Measurements from ENCODE around the gene THSD4. TPM values are rescaled to one million over a fixed set of nuclear protein-coding genes. Genes with fewer than 3 reads are reported as not detected.

The THSD4 gene
- total and polyA plus RNA-seq, 2 experiments from 2014 or later = 5.1 to 25.5 TPM

- TF ChIP-seq, protein P1, sequence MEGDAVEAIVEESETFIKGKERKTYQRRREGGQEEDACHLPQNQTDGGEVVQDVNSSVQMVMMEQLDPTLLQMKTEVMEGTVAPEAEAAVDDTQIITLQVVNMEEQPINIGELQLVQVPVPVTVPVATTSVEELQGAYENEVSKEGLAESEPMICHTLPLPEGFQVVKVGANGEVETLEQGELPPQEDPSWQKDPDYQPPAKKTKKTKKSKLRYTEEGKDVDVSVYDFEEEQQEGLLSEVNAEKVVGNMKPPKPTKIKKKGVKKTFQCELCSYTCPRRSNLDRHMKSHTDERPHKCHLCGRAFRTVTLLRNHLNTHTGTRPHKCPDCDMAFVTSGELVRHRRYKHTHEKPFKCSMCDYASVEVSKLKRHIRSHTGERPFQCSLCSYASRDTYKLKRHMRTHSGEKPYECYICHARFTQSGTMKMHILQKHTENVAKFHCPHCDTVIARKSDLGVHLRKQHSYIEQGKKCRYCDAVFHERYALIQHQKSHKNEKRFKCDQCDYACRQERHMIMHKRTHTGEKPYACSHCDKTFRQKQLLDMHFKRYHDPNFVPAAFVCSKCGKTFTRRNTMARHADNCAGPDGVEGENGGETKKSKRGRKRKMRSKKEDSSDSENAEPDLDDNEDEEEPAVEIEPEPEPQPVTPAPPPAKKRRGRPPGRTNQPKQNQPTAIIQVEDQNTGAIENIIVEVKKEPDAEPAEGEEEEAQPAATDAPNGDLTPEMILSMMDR (IDR thresholded peaks at IDR 0.05; ENCODE audit: low read depth, low read length) = no peak
- Histone ChIP-seq H3K4me3 (no peak overlapping the region), H3K4me1 (ENCODE audit: low read depth) (peaks cover 12% of the 10 kb centered on the region), H3K9me3 (ENCODE audit: low read depth) (no peaks in the 10 kb centered on the region), H3K36me3 (no peaks in the 10 kb centered on the region), H3K27me3 (no peaks in the 10 kb centered on the region), H3K27ac (no peak overlapping the region)
- no peak for DNase-seq (ENCODE audit: low read depth in 1 of 2, low spot score in 1 of 2)
Observed at GRCh38 chr15:71549697-71550096, 434.4 kb downstream of the THSD4 start.

- Histone ChIP-seq H3K4me3 (no peak overlapping the region), H3K36me3 (no peaks in the 10 kb centered on the region), H3K4me1 (ENCODE audit: low read depth) (peaks cover 12% of the 10 kb centered on the region), H3K27me3 (no peaks in the 10 kb centered on the region), H3K27ac (no peak overlapping the region), H3K9me3 (ENCODE audit: low read depth) (no peaks in the 10 kb centered on the region)
- TF ChIP-seq, protein P1 (IDR thresholded peaks at IDR 0.05; ENCODE audit: low read depth, low read length) = no peak
- DNase-seq (ENCODE audit: low read depth in 1 of 2, low spot score in 1 of 2) = no peak
Observed at GRCh38 chr15:71551566-71551965, 436.3 kb downstream of the THSD4 start.

DNA sequence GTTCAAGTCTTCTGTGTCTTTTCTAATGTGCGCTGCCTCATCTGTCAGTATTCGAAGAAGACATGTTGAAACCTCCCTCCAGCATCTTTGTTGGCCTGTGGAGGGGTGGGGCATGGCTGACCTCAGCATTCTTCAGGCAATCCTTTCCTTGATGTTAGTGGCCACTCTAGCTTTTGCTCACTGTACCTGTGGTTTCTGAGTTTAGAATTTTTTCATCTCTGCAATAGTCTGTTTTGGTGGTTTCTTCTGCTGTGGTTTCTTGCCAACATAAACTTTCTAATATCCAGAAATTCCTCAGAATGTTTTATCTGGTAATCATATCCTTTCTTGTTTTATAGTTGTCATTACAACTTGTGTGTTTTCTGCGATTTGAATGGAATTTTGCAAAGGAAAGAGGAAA is 443.8 kb downstream of the THSD4 start:
- DNase-seq (ENCODE audit: low read depth in 1 of 2, low spot score in 1 of 2) = peak in 1 of 2 donors; percentile 44
- H3K27ac ChIP-seq = no peak overlapping the region
- H3K4me1 ChIP-seq (ENCODE audit: low read depth) = no peaks in the 10 kb centered on the region
- no peak overlapping the region for H3K4me3 ChIP-seq
- H3K27me3 ChIP-seq = no peaks in the 10 kb centered on the region
- no peaks in the 10 kb centered on the region for H3K9me3 ChIP-seq (ENCODE audit: low read depth)
- H3K36me3 ChIP-seq = no peaks in the 10 kb centered on the region
- TF ChIP-seq, protein P1 (IDR thresholded peaks at IDR 0.05; ENCODE audit: low read depth, low read length) = no peak

- Histone ChIP-seq H3K9me3 (ENCODE audit: low read depth) (no peaks in the 10 kb centered on the region), H3K27me3 (no peaks in the 10 kb centered on the region), H3K4me3 (no peak overlapping the region), H3K36me3 (no peaks in the 10 kb centered on the region), H3K4me1 (ENCODE audit: low read depth) (no peaks in the 10 kb centered on the region), H3K27ac (no peak overlapping the region)
- DNase-seq (ENCODE audit: low read depth in 1 of 2, low spot score in 1 of 2) = no peak
- TF ChIP-seq, protein P1 (IDR thresholded peaks at IDR 0.05; ENCODE audit: low read depth, low read length) = no peak
Observed at GRCh38 chr15:71559616-71560015, 444.3 kb downstream of the THSD4 start.

DNA sequence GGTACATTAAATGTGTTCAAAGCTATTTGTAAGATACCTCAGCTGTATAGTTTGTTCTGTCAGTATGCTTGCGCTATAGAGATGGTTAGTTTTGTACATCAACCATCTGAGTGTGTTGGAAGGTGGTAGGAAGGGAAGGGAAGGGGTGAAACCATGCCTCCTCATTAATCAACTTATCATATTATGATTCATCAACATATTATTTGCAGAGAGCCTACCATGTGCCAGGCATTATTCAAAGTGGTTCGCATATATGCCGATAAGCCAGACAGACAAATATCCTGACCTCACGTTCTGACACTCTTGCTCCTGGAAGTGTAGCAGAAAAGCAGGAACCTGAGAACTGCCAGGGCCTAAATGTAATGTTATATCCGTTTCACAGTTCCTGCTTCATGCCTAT is 447.0 kb downstream of the THSD4 start:
- DNase-seq (ENCODE audit: low read depth in 1 of 2, low spot score in 1 of 2) = peak in 1 of 2 donors; percentile 13
- Histone ChIP-seq H3K27ac (no peak overlapping the region), H3K4me3 (no peak overlapping the region), H3K27me3 (no peaks in the 10 kb centered on the region), H3K36me3 (no peaks in the 10 kb centered on the region), H3K9me3 (ENCODE audit: low read depth) (no peaks in the 10 kb centered on the region), H3K4me1 (ENCODE audit: low read depth) (no peaks in the 10 kb centered on the region)
- TF ChIP-seq, protein P1 (IDR thresholded peaks at IDR 0.05; ENCODE audit: low read depth, low read length) = no peak

GRCh38 chr15:71564217-71564616 is 448.9 kb downstream of the THSD4 start:
- Histone ChIP-seq H3K4me3 (no peak overlapping the region), H3K4me1 (ENCODE audit: low read depth) (no peaks in the 10 kb centered on the region), H3K27me3 (no peaks in the 10 kb centered on the region), H3K36me3 (no peaks in the 10 kb centered on the region), H3K27ac (no peak overlapping the region), H3K9me3 (ENCODE audit: low read depth) (no peaks in the 10 kb centered on the region)
- DNase-seq (ENCODE audit: low read depth in 1 of 2, low spot score in 1 of 2) = no peak
- TF ChIP-seq, protein P1 (IDR thresholded peaks at IDR 0.05; ENCODE audit: low read depth, low read length) = no peak

All from cardiac muscle cell (in vitro differentiated cells and primary cell).